ENCODE measurements around the gene KRTAP1-1.
"Not testable (repeated sequence)": the region's sequence is repeated elsewhere in the genome, so short reads cannot be mapped to it uniquely, and the experiment has no call there.

The KRTAP1-1 gene

DNA sequence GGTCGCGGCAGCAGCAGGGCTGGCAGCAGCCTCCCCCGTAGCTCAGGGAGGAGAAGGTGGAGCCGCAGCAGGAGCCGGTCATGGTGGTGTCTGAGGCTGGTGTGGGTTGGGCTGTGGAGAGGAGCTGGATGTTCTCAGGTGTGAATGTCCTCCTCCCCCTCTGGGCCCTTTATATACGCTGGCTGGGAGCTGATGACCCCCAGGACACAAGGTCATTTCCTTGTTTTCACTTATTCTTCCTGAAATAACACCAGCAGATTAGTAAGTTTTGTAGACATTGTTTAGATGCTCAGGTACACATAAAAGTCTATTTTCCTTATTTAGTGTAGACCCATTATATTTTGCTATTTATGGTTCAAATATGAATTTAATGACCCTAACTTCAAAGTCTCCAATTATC, 13.9 kb upstream of the KRTAP1-1 start, which contains the start of gene KRTAP2-2:
Gene KRTAP2-2, minus strand, starts transcription at position 101 of the 400 bp plus-strand sequence. Its CDS starts 19 bp downstream, at position 82.
- not testable (repeated sequence) for DNase-seq (ENCODE audit: low spot score)

DNA sequence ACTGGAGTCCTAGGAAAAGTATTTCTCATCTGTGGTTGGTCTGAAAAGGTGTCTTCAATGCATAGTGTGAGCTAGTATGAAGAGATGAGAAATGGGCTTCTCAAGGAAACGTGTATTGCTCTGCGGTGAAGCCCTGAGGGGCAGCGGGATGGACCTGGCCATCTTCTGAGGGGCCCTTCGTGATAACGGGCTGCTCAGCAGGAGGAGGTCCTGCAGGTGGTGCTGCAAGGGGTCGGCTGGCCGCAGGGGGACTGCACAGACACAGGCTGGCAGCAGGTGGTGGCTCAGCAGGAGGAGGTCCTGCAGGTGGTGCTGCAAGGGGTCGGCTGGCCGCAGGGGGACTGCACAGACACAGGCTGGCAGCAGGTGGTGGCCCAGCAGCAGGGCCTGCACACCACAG, 13.3 kb upstream of the KRTAP1-1 start:
- not testable (repeated sequence) for DNase-seq (ENCODE audit: low spot score)

DNA sequence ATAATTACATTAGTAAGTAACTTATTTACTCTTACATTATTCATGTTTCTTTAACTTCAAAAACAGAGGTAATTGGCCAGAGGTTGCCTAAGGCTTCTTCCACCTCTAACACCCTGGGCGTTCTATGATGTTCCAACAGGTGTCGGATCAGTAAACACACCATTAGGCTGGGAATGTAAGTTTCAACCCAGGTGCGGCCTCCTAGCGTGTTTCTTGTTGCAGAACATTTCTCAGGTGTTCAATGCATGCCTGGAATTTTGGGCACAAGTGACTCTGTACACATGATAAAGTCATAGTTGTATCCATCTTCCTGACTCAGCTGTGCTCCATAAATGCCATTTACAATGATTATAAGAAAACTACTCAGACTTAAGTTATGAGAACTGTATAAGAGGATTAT, 12.8 kb upstream of the KRTAP1-1 start:
- no peak for DNase-seq (ENCODE audit: low spot score)

DNA sequence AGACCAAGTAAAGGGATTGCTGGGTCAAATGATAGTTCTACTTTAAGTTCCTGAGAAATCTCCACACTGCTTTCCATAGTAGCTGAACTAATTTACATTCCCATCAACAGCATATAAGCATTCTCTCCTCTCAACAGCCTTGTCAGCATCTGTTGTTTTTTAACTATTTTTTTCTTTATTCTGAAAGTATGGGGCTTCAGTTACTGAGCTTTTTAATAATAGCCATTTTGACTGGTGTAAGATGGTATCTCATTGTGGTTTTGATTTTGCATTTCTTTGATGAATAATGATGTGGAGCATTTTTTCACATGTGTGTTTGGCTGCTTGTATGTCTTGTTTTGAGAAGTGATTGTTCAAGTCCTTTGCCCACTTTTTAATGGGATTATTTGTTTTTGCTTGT, 11.3 kb upstream of the KRTAP1-1 start:
- DNase-seq (ENCODE audit: low spot score): no peak

DNA sequence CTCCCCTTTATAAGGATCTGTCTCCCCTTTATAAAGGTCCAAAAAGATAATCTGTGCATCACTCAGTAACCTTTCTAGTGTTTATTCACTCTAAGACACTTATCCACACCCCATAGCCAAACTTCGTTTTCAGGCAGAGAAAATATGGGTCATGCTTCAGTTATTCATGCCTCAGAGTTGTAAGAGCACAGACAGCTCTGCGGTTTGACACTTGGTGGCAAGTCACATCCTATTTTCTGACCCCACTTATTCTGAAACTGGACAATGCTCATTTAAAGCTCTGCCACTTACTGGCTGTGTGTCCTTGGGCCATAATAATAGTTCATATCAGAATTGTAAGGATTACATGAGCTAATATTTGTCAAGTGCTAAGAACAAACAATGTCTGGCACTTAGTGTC, 7.9 kb upstream of the KRTAP1-1 start:
- DNase-seq (ENCODE audit: low spot score): no peak

DNA sequence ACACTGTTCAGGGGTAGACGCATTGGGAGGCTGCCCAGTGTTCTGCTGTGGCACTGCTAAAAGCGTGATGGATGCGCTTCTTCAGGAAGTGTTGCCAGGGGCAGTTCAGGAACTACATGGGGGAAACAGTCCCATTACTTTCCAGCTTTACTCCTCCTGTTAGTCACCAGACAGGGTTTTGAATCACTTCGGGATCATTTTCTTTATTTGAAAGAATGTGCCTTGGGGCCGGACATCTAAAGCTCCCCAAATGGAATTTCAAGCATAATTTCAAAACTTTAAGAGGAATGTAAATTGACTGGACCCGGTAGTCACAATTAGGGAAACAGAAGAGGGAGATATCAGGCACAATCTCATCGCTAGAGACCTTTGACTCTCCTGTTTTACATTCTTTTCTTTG, 7.2 kb upstream of the KRTAP1-1 start:
- DNase-seq (ENCODE audit: low spot score): no peak

DNA sequence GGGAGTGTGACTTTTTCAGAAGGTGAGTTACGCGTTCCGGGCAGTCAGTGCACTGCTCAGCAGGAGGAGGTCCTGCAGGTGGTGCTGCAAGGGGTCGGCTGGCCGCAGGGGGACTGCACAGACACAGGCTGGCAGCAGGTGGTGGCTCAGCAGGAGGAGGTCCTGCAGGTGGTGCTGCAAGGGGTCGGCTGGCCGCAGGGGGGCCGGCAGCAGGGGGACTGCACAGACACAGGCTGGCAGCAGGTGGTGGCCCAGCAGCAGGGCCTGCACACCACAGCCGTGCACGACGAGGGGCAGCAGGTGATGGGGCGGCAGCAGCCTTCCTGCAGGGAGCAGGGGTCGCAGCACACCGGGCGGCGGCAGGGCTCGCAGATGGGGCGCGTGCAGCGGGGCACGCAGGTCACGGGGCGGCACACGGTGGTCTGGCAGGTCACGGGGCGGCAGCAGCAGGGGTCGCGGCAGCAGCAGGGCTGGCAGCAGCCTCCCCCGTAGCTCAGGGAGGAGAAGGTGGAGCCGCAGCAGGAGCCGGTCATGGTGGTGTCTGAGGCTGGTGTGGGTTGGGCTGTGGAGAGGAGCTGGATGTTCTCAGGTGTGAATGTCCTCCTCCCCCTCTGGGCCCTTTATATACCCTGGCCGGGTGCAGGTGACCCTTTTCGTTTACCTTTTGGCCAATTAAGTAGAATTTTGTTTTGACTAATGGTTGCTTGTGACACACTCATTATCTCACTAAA, 5.7 kb upstream of the KRTAP1-1 start, which contains the start of gene KRTAP2-1:
Gene KRTAP2-1, minus strand, starts transcription at position 582 of the 731 bp plus-strand sequence. Its CDS starts 49 bp downstream, at position 533.
- DNase-seq (ENCODE audit: low spot score): not testable (repeated sequence)

DNA sequence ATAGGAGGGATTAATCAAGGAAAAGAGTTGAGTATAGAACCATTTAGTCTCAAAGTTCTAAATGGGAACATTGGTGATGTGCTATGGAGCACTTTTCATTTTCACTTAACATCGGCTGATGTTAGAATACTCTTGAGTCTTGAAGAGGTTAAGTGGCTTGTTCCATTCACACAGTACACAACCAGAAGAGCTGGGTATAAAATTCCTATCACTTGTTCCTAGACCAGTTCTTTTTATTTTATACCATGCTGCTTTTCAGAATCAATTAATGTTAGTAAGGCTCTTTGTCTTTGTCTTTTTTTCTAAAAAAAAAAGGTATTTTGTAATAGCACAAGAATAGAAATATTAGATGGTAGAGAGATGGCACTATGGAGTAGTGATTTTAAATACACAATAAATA, 1.7 kb upstream of the KRTAP1-1 start:
- no peak for DNase-seq (ENCODE audit: low spot score)

DNA sequence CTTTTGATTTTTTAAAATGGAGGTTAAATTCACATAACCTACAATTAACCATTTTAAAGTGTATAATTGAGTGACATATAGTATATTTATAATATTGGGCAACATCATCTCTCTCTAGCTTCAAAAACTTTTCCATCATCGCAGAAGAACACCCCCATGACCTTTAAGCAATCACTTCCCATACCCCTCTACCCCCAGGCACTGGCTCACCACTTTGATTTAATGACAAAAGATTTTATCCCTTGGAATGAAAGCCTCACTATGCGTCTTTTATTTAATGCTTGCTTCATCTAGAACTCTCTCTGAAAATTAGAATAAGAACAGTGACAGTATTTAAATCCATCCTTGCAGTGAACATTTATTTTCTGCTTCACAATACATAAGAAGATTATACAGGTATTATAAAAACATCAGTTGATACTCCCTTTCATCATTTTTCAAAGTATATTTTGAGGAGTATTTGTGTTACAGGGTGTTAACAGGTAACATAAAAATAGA, 3.3 kb downstream of the KRTAP1-1 start:
- DNase-seq (ENCODE audit: low spot score): no peak

DNA sequence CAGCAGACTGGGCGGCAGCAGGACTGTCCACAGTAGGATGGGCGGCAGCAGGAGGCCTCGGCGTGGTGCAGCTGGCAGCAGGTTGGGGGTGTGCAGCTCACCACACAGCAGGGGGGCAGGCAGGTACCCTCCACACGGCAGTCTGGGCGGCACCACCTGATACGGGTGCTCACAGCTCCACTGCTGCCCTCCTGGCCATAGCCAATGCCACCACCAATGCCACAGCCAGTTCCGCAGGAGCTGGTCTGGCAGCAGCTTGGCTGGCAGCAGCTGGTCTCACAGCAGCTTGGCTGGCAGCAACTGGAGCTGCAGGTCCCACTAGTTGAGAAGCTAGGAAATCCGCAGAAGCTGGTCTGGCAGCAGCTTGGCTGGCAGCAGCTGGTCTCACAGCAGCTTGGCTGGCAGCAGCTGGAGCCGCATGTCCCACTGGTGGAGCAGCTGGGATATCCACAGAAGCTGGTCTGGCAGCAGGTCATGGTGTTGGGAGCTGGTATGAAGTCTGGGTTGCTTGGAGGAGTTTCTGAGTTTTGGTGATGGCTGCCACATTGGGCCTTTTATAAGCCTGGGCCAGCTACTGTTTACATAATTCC, 6.8 kb downstream of the KRTAP1-1 start, which contains the start of gene KRTAP1-3:
Gene KRTAP1-3, minus strand, starts transcription at position 529 of the 590 bp plus-strand sequence. Its CDS starts 53 bp downstream, at position 476.
- DNase-seq (ENCODE audit: low spot score): not testable (repeated sequence)

DNA sequence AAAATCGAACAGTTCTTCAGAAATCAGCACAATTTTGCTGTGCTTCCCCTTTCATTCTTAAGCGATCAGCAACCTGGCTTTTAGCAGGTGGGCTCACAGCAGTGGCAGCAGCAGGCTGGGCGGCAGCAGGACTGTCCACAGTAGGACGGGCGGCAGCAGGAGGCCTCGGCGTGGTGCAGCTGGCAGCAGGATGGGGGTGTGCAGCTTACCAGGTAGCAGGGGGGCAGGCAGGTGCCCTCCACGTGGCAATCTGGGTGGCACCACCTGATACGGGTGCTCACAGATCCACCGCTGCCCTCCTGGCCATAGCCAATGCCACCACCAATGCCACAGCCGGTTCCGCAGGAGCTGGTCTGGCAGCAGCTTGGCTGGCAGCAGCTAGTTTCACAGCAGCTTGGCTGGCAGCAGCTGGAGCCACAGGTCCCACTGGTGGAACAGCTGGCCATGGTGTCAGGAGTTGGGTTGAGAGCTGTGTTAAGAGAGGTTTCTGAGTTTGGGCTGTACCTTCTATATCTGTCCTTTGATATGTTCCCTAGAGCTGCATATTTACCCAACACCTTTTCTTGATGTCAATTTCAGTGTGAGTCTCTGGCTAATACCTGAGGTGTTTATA, 11.5 kb downstream of the KRTAP1-1 start, which contains the start of gene KRTAP1-4:
Gene KRTAP1-4, minus strand, starts transcription at position 563 of the 613 bp plus-strand sequence. Its CDS starts 117 bp downstream, at position 446.
- no peak for DNase-seq (ENCODE audit: low spot score)

DNA sequence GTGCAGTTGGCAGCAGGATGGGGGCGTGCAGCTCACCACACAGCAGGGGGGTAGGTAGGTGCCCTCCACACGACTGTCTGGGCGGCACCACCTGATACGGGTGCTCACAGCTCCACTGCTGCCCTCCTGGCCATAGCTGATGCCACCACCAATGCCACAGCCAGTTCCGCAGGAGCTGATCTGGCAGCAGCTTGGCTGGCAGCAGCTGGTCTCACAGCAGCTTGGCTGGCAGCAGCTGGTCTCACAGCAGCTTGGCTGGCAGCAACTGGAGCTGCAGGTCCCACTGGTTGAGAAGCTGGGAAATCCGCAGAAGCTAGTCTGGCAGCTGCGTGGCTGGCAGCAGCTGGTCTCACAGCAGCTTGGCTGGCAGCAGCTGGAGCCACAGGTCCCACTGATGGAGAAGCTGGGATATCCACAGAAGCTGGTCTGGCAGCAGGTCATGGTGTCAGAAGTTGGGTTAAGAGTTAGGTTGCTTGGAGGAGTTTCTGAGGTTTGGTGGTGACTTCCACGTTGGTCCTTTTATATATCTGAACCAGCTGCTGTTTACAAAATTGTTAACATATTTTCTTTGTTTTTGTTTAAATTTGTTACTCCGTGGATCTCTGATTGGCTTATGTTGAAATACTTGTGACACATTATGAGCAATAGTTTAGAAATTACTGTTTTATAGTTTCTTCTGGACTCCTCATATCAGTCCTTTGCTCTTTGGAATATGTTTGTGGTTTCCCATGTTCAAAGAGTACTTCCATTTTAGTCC, 14.4 kb downstream of the KRTAP1-1 start, which contains the start of gene KRTAP1-5:
Gene KRTAP1-5, minus strand, starts transcription at position 494 of the 757 bp plus-strand sequence. Its CDS starts 53 bp downstream, at position 441.
- DNase-seq (ENCODE audit: low spot score): no peak

DNA sequence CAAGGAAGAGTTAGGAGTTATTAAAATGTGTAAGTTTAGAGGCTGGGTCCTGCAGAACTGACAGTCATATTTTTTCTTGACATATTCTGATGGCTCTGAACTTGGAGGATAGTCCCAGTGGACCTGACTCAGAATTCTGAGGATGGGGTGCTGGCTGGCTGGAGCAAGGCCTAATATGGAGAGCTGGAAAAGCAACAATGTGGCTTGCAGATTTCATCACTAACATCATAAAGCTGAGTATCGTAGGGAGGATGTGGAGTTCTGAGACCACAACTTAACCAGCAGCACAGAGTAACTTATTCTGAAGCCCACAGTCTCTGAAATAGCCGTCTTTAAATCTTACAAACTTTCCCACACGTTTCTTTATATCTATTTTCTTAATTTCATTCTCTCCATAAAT, 16.6 kb downstream of the KRTAP1-1 start:
- no peak for DNase-seq (ENCODE audit: low spot score)

DNA sequence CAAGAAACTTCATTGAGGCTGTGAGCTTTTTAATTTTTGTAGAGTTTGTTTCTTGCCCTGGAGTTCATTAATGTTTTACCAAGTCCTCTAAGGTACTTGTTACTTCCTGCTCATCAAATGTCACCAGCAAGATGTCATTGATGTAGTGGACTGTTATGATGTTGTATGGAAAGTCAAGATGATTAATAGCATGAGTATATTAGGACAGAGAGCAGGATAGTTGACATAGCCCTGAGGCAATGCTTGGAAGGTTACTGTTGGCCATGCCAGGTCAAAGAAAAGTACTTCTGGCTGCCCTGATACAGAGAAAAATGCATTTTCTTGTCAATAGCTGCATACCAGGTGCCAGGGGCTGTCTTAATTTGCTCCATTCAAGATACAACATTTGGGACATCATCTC, 20.9 kb downstream of the KRTAP1-1 start:
- DNase-seq (ENCODE audit: low spot score): no peak

DNA sequence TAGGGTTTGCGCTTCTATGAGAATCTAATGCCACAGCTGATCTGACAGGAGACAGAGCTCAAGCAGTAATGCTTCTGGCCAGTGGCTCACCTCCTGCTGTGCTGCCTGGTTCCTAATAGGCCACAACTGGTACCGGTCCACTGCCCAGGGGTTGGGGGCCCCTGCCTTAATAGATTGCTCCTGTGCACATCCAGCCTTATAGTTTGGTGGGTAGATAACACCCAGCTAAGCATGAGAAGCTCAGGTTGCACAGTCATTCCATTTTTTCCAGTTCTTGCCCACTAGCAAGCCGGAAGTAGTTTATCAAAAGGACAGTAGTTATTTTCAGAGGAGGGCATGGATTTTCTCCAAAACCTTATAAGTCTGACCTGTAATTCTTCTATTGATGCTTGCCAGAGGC, 21.8 kb downstream of the KRTAP1-1 start:
- DNase-seq (ENCODE audit: low spot score): no peak

DNA sequence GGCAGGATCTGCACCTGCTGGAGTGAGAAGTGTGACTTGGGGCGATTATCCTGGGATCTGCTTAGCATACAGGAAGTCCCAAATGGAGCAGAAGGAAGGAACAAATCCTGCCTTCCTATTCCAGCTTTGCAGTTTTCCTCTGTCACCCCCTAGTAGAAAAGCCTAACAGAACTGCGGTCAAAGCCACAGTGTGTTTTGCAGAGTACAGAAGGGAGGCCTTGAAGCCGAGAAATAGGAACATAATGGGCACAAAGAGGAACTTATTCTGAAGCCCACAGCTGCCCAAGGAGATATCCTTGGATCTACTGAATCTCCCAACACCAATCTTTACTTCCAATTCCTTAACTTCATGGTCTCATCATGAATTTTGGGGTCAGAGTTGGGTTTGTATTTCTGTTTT, 22.7 kb downstream of the KRTAP1-1 start:
- no peak for DNase-seq (ENCODE audit: low spot score)

DNA sequence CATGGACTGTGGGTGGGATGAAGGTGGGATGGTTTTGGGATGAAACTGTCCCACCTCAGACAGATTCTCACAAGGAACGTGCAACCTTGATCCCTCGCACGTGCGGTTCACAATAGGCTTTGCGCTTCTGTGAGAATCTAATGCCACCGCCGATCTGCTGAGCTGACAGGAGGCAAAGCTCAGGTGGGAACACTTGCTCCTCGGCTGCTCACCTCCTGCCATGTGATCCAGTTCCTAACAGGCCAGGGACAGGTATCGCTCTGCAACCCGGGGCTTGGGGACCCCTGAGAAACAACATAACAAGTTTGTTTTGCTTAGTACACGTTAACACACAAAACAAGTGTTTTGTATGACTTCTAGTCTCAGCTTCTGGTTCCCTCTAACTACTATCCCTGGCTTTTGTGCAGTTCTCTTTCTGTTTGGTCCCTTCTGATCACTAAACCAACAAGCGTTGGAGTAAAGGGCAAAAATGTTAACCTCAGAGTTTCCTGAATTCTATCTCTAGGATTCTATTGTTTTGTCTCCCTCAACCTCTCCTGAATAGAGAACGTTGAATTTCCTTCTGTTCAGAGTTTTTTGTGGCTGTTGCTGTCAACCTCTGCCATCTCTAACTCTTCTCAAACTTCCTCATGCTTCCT, 24.6 kb downstream of the KRTAP1-1 start:
- DNase-seq (ENCODE audit: low spot score): no peak

DNA sequence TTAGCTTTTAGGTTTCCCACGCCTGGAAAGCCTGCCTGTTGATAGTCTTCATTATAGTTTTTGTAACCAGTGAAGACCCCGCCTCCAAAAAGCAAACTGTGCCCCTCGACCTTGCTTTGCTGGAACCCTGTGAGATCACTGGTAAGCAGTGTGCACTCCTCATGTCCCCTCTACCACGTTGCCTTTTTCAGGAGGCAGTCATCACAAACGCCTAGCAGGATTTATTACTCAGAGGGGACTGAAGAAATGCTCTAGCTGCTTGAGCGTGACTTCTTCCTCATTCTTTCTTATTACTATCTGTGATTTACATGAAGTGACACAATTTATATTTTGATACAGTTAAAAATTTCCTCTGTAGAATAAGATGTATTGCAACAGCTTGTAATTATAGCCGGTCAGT, 25.8 kb downstream of the KRTAP1-1 start:
- DNase-seq (ENCODE audit: low spot score): no peak

DNA sequence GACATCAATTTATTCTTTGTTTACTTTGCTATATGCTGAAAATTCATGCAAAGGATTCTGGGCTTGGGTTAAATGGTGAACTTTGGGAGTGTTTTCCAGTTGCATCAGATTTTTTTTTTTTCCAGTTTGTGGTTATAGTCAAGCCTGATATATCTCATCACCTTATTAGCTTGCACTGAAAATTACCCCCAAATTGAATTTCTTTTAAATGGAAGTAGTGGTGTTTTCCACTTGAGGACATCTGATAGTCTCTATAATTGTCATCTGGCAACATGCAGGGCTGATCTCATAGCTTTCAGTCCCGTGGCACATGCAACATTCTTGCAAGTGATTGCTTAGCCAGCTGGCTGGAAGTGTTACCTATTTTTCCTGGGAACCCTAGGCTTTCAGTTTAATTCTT, 27.6 kb downstream of the KRTAP1-1 start:
- DNase-seq (ENCODE audit: low spot score): no peak

DNA sequence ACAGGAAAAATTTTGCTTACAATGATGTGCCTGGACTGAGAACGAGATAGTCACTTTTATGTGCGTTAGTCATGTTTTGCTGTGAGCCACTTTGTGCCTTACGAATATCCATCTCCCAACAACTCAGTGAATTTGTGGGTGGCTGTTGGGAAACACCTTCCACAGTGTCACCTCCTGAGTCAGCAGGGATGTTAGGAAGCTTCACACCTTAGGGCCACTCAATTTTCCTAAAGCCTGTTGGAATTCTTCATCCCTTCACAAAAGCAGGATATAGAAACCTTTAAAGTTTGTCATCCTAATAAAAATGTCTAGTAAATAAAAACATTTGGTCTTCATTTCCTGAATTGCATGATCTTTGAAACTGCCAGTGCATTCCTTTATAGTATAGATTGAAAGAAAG, 28.1 kb downstream of the KRTAP1-1 start:
- DNase-seq (ENCODE audit: low spot score): no peak

All from Ammon's horn (tissue), 1 donor.